WTC11 (cell line): Measurements from ENCODE around the gene SMAD3. TPM values are rescaled to one million over a fixed set of nuclear protein-coding genes. Genes with fewer than 3 reads are reported as not detected.

Source experiments
- ATAC-seq: fragments of 200-7000 bp; cut with Tn5 transposase; 2 replicates; pipeline ENCODE4 v1.10.0; 2021; ENCODE audit warnings: mild to moderate bottlenecking, moderate library complexity
- CTCF ChIA-PET: fragments of 300-600 bp; sonication (Branson Sonifier 250); formaldehyde crosslinking; loops from one replicate; lab custom pipeline; 2021; ENCODE audit warnings: antibody characterized with exemption; lab: Charles Lee
- POLR2A ChIA-PET: fragments of 350-600 bp; sonication (Branson Sonifier 250); formaldehyde crosslinking; loops from one replicate; lab custom pipeline; 2021; ENCODE audit warnings: antibody characterized with exemption; lab: Charles Lee
- DNase-seq: peaks from one replicate; pipeline ENCODE4 v3.0.0; 2021; ENCODE audit warnings: low spot score
- H3K27ac Mint-ChIP-seq: 2 replicates; pipeline ENCODE4 v1.8.0; 2021; ENCODE audit warnings: mixed read lengths
- H3K27me3 Mint-ChIP-seq: 2 replicates; pipeline ENCODE4 v1.8.0; 2021; ENCODE audit warnings: low read depth, mild to moderate bottlenecking, moderate library complexity, mixed read lengths
- H3K36me3 Mint-ChIP-seq: 2 replicates; pipeline ENCODE4 v1.8.0; 2021; ENCODE audit warnings: mixed read lengths
- H3K4me1 Mint-ChIP-seq: 2 replicates; pipeline ENCODE4 v1.8.0; 2022; ENCODE audit warnings: mixed read lengths
- H3K4me3 Mint-ChIP-seq: 2 replicates; pipeline ENCODE4 v1.8.0; 2021; ENCODE audit warnings: mild to moderate bottlenecking, moderate library complexity, mixed read lengths
- H3K9me3 Mint-ChIP-seq: 2 replicates; pipeline ENCODE4 v1.8.0; 2021; ENCODE audit warnings: mixed read lengths
- CTCF ChIP-seq: fragments of 200-600 bp; IDR thresholded peaks from 2 replicates; pipeline ENCODE4 v1.8.0; 2022; ENCODE audit warnings: antibody characterized with exemption
- GRHL2 ChIP-seq: fragments of 250-450 bp; sonication (Bioruptor Pico); IDR thresholded peaks from 2 replicates; pipeline ENCODE4 v1.8.0; 2022; ENCODE audit warnings: mild to moderate bottlenecking, moderate library complexity; ENCODE audit not compliant: insufficient replicate concordance, severe bottlenecking
- GTF2I ChIP-seq: fragments of 250-450 bp; sonication (Bioruptor Pico); conservative IDR thresholded peaks from 2 replicates; pipeline ENCODE4 v1.4.0; 2021; ENCODE audit warnings: mild to moderate bottlenecking
- HMGXB4 ChIP-seq: sonication (generic); formaldehyde crosslinking; IDR thresholded peaks from 2 replicates; pipeline ENCODE4 v1.8.1; 2023; ENCODE audit warnings: mild to moderate bottlenecking, moderate library complexity, missing genetic modification reagents
- NFATC4 ChIP-seq: fragments of 250-450 bp; sonication (Bioruptor Pico); IDR thresholded peaks from 2 replicates; pipeline ENCODE4 v1.9.0; 2021; ENCODE audit warnings: mild to moderate bottlenecking
- NR1H2 ChIP-seq: sonication (generic); formaldehyde crosslinking; IDR thresholded peaks from 2 replicates; pipeline ENCODE4 v1.9.0; 2021; ENCODE audit warnings: mild to moderate bottlenecking, moderate library complexity, missing genetic modification reagents
- PRDM15 ChIP-seq: sonication (generic); formaldehyde crosslinking; IDR thresholded peaks from 2 replicates; pipeline ENCODE4 v1.8.0; 2022; ENCODE audit warnings: missing genetic modification reagents
- PREB ChIP-seq: sonication (generic); formaldehyde crosslinking; IDR thresholded peaks from 2 replicates; pipeline ENCODE4 v1.8.1; 2022; ENCODE audit warnings: mild to moderate bottlenecking, missing genetic modification reagents, moderate library complexity, borderline replicate concordance
- RELA ChIP-seq: sonication (generic); formaldehyde crosslinking; IDR thresholded peaks from 2 replicates; pipeline ENCODE4 v1.8.1; 2022; ENCODE audit warnings: missing genetic modification reagents, mild to moderate bottlenecking, borderline replicate concordance
- SMAD4 ChIP-seq: sonication (generic); formaldehyde crosslinking; IDR thresholded peaks from 2 replicates; pipeline ENCODE4 v1.8.0; 2022; ENCODE audit warnings: mild to moderate bottlenecking, missing genetic modification reagents
- SOX15 ChIP-seq: fragments of 250-450 bp; sonication (Bioruptor Pico); IDR thresholded peaks from 2 replicates; pipeline ENCODE4 v1.9.0; 2021; ENCODE audit warnings: mild to moderate bottlenecking
- TEAD1 ChIP-seq: sonication (generic); formaldehyde crosslinking; IDR thresholded peaks from 2 replicates; pipeline ENCODE4 v1.8.0; 2022; ENCODE audit warnings: mild to moderate bottlenecking, missing genetic modification reagents
- TP53 ChIP-seq: sonication (generic); formaldehyde crosslinking; IDR thresholded peaks from 2 replicates; pipeline ENCODE4 v1.8.1; 2023; ENCODE audit warnings: mild to moderate bottlenecking, missing genetic modification reagents
- USF1 ChIP-seq: sonication (generic); formaldehyde crosslinking; IDR thresholded peaks from 2 replicates; pipeline ENCODE4 v1.8.0; 2022; ENCODE audit warnings: mild to moderate bottlenecking, missing genetic modification reagents
- ZNF121 ChIP-seq: sonication (generic); formaldehyde crosslinking; IDR thresholded peaks from 2 replicates; pipeline ENCODE4 v1.8.0; 2023; ENCODE audit warnings: missing genetic modification reagents
- ZNF416 ChIP-seq: fragments of 250-450 bp; sonication (Bioruptor Pico); IDR thresholded peaks from 2 replicates; pipeline ENCODE4 v1.9.0; 2021; ENCODE audit warnings: mild to moderate bottlenecking, inconsistent platforms
- ZNF512 ChIP-seq: sonication (generic); formaldehyde crosslinking; IDR thresholded peaks from 2 replicates; pipeline ENCODE4 v1.8.1; 2022; ENCODE audit warnings: missing genetic modification reagents, borderline replicate concordance
- ZNF671 ChIP-seq: fragments of 250-450 bp; sonication (Bioruptor Pico); IDR thresholded peaks from 2 replicates; pipeline ENCODE4 v1.8.0; 2021; ENCODE audit warnings: mild to moderate bottlenecking
- total RNA-seq: library from RNA; stranded (reverse); gene quantifications from 3 replicates; pipeline ENCODE4 v1.2.3, GENCODE V29; 2021

SMAD3 gene
- total RNA-seq, 1 experiment from 2014 or later: 34.6 TPM

GRCh38 chr15:67036775-67037555 is 28.4 kb upstream of the SMAD3 start:
- Mint-ChIP-seq H3K27ac (no peak overlapping the region), H3K36me3 (no peaks in the 10 kb centered on the region), H3K4me3 (no peak overlapping the region), H3K27me3 (peaks cover 14% of the 10 kb centered on the region), H3K4me1 (peaks cover 24% of the 10 kb centered on the region), H3K9me3 (no peaks in the 10 kb centered on the region)
- ChIA-PET POLR2A (interaction anchor here (0.6 kb wide), 1 partner anchor 30 kb away, joined by 3 read pairs; no protein-coding TSS in a partner anchor), CTCF (no interaction called here)
- ATAC-seq (no peak), DNase-seq (no peak)
- TF ChIP-seq NFATC4 (CRISPR knock-in tag) (no peak), SOX15 (CRISPR knock-in tag) (no peak), USF1 (CRISPR knock-in tag) (no peak), ZNF512 (no peak), ZNF121 (CRISPR knock-in tag) (peak; percentile 63), RELA (CRISPR knock-in tag) (no peak)

GRCh38 chr15:67037694-67038093 is 27.7 kb upstream of the SMAD3 start:
- no peak overlapping the region for H3K4me3 Mint-ChIP-seq
- CTCF ChIA-PET: no interaction called here
- POLR2A ChIA-PET: interaction anchor here (0.7 kb wide), 1 partner anchor 9 kb away, joined by 5 read pairs; no protein-coding TSS in a partner anchor
- H3K4me1 Mint-ChIP-seq: peaks cover 30% of the 10 kb centered on the region
- peaks cover 14% of the 10 kb centered on the region for H3K27me3 Mint-ChIP-seq
- no peaks in the 10 kb centered on the region for H3K36me3 Mint-ChIP-seq
- TF ChIP-seq TP53 (no peak), HMGXB4 (CRISPR knock-in tag) (no peak), GRHL2 (CRISPR knock-in tag) (no peak), NR1H2 (CRISPR knock-in tag) (no peak), GTF2I (CRISPR knock-in tag) (no peak), TEAD1 (no peak), RELA (CRISPR knock-in tag) (no peak), ZNF121 (CRISPR knock-in tag) (no peak), ZNF671 (CRISPR knock-in tag) (no peak), SMAD4 (CRISPR knock-in tag) (no peak)
- TF ChIP-seq, all 79 proteins: peak for 0
- ATAC-seq: no peak
- Mint-ChIP-seq H3K27ac (no peak overlapping the region), H3K9me3 (no peaks in the 10 kb centered on the region)
- DNase-seq: no peak

- H3K36me3 Mint-ChIP-seq: no peaks in the 10 kb centered on the region
- no peak for ATAC-seq
- no peak overlapping the region for H3K4me3 Mint-ChIP-seq
- no peak overlapping the region for H3K27ac Mint-ChIP-seq
- TF ChIP-seq CTCF: no peak
- TF ChIP-seq PREB (CRISPR knock-in tag): no peak
- TF ChIP-seq PRDM15: no peak
- no peak for TF ChIP-seq ZNF416 (CRISPR knock-in tag)
- TF ChIP-seq, all 79 proteins: peak for 0
- no peaks in the 10 kb centered on the region for H3K9me3 Mint-ChIP-seq
- peaks cover 17% of the 10 kb centered on the region for H3K27me3 Mint-ChIP-seq
- H3K4me1 Mint-ChIP-seq: peaks cover 34% of the 10 kb centered on the region
- POLR2A ChIA-PET: no interaction called here
- DNase-seq: no peak
- CTCF ChIA-PET: interaction anchor here (0.8 kb wide), 1 partner anchor 92 kb away, joined by 4 read pairs; no protein-coding TSS in a partner anchor
Observed at GRCh38 chr15:67038736-67039135, 26.7 kb upstream of the SMAD3 start.
